Tibial artery (tissue), 4 donors: ENCODE results near the gene HOXC12.

ENCODE experiments used
- DNase-seq, 2 donors: peaks; one replicate each; pipeline ENCODE4 v3.0.0-alpha.2; 2019
- H3K27ac ChIP-seq, 2 donors: fragments of 200-600 bp; sonication (generic) in 1 of 2; 1 replicate in 1 of 2; 2 replicates in 1 of 2; pipeline ENCODE4 v1.5.1; 2018 to 2019; ENCODE audit warnings: mild to moderate bottlenecking in 1 of 2
- H3K27me3 ChIP-seq, 2 donors: fragments of 200-600 bp; sonication (generic) in 1 of 2; one replicate each; pipeline versions ENCODE4 v1.5.1 to v1.6.0; 2016 to 2019
- H3K36me3 ChIP-seq, 3 donors: fragments of 200-600 bp; sonication (generic) in 2 of 3; one replicate each; pipeline ENCODE4 v1.5.1; 2016 to 2019; ENCODE audit warnings: mild to moderate bottlenecking in 2 of 3
- H3K4me1 ChIP-seq, 4 donors: fragments of 200-600 bp; sonication (generic) in 2 of 4; 1 replicate in 3 of 4; 2 replicates in 1 of 4; pipeline ENCODE4 v1.5.1; 2016 to 2019
- H3K4me3 ChIP-seq, 2 donors: fragments of 200-600 bp; sonication (generic) in 1 of 2; 1 replicate in 1 of 2; 2 replicates in 1 of 2; pipeline ENCODE4 v1.5.1; 2018 to 2019; ENCODE audit warnings: mild to moderate bottlenecking in 2 of 2
- H3K9me3 ChIP-seq, 3 donors: fragments of 200-600 bp; sonication (generic) in 1 of 3; one replicate each; pipeline ENCODE4 v1.5.1; 2016 to 2019
- CTCF ChIP-seq, 2 experiments: fragments of 200-600 bp in 1 of 2; fragments of 450-650 bp in 1 of 2; IDR thresholded peaks; one replicate each; pipeline ENCODE4 v1.5.1; 2017 to 2019; ENCODE audit warnings: antibody characterized with exemption in 2 of 2, mild to moderate bottlenecking in 1 of 2, moderate library complexity in 1 of 2
- intact Hi-C: fragments of 100-400 bp; cut with DNase I; formaldehyde crosslinking; loops from one replicate; pipeline ENCODE4 v1.15.0; 2023; ENCODE audit warnings: low total_unique reads

The HOXC12 gene

GRCh38 chr12:53966385-53967133 lies 11.9 kb downstream of the HOXC12 start:
- intact Hi-C loops = no loop called here
- peak overlapping the region; percentile 62 to 77 for H3K4me3 ChIP-seq
- DNase-seq = peak in 1 of 2 donors; percentile 65
- H3K27me3 ChIP-seq = no peaks in the 10 kb centered on the region
- H3K4me1 ChIP-seq = peaks cover 0 to 59% (median 25%) of the 10 kb centered on the region in 4 donors
- no peaks in the 10 kb centered on the region for H3K9me3 ChIP-seq
- no peaks in the 10 kb centered on the region for H3K36me3 ChIP-seq
- peak overlapping the region; percentile 94 to 95 for H3K27ac ChIP-seq
- TF ChIP-seq CTCF (IDR thresholded peaks at IDR 0.05) = no peak

GRCh38 chr12:53967421-53967925 lies 12.8 kb downstream of the HOXC12 start:
- Histone ChIP-seq H3K36me3 (no peaks in the 10 kb centered on the region), H3K4me3 (peak overlapping the region; percentile 62 to 77), H3K27ac (peak overlapping the region; percentile 94 to 95), H3K27me3 (no peaks in the 10 kb centered on the region), H3K9me3 (no peaks in the 10 kb centered on the region), H3K4me1 (peaks cover 0 to 56% (median 24%) of the 10 kb centered on the region in 4 donors)
- no peak for TF ChIP-seq CTCF (IDR thresholded peaks at IDR 0.05)
- intact Hi-C loops = no loop called here
- DNase-seq = no peak

- peaks cover 0 to 50% (median 21%) of the 10 kb centered on the region in 4 donors for H3K4me1 ChIP-seq
- no peaks in the 10 kb centered on the region for H3K27me3 ChIP-seq
- intact Hi-C loops = no loop called here
- no peaks in the 10 kb centered on the region for H3K9me3 ChIP-seq
- TF ChIP-seq CTCF (IDR thresholded peaks at IDR 0.05) = no peak
- no peaks in the 10 kb centered on the region for H3K36me3 ChIP-seq
- peak overlapping the region; percentile 94 to 95 for H3K27ac ChIP-seq
- DNase-seq = no peak
- H3K4me3 ChIP-seq = peak overlapping the region; percentile 62 to 77
Measured at GRCh38 chr12:53968214-53969127, 13.8 kb downstream of the HOXC12 start.

GRCh38 chr12:53969588-53970259 lies 15.0 kb downstream of the HOXC12 start:
- intact Hi-C loops = loop anchor here (10.0 kb wide), 1 partner anchor 395 kb away; the partner anchor contains the start of gene GPR84
- H3K27ac ChIP-seq = peak overlapping the region; percentile 94 to 95
- no peaks in the 10 kb centered on the region for H3K27me3 ChIP-seq

More at GRCh38 chr12:53969588-53970259, 15.0 kb downstream of the HOXC12 start:
- H3K4me3 ChIP-seq = peak overlapping the region in 1 of 2 donors; percentile 77
- TF ChIP-seq CTCF (IDR thresholded peaks at IDR 0.05) = no peak
- DNase-seq = peak; percentile 68 to 80
- H3K9me3 ChIP-seq = no peaks in the 10 kb centered on the region
- H3K36me3 ChIP-seq = no peaks in the 10 kb centered on the region
- peaks cover 0 to 46% (median 27%) of the 10 kb centered on the region in 4 donors for H3K4me1 ChIP-seq
